GM21367 (cell line): Measurements from ENCODE around the gene CD244.
A peak's percentile ranks its signal among the peaks of the same experiment; 100 is the strongest.

ENCODE experiments used
- ATAC-seq: cut with Tn5 transposase; IDR thresholded peaks from one replicate; pipeline ENCODE4 v1.9.1; 2021; ENCODE audit not compliant: unreplicated experiment

Gene CD244

GRCh38 chr1:160814316-160814715 is 48.4 kb downstream of the CD244 start:
- no peak for ATAC-seq

- no peak for ATAC-seq
These were observed 49.5 kb downstream of the CD244 start for GRCh38 chr1:160813215-160813614.

DNA sequence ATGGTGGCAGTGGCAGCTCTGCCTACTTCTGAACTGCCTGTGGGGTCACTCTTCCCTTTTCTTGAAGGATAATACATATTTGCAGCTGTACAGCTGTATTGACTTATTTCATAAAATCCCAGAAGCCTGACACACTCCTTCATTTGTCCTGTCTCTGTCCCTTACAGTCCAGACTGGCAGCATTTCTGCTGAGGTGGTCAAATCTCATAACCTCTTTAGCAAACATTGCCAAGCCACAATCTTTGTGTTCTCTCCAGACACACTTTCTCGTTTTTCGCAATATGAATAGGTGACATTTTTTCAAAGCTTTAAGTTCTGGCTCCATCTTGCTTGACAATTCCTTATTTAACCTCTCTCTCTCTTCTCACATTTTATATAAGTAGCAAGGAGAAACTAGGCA is 51.5 kb downstream of the CD244 start:
- no peak for ATAC-seq

- no peak for ATAC-seq
These were observed 52.2 kb downstream of the CD244 start for GRCh38 chr1:160810486-160810885.

GRCh38 chr1:160808289-160808688 is 54.4 kb downstream of the CD244 start:
- ATAC-seq: no peak

DNA sequence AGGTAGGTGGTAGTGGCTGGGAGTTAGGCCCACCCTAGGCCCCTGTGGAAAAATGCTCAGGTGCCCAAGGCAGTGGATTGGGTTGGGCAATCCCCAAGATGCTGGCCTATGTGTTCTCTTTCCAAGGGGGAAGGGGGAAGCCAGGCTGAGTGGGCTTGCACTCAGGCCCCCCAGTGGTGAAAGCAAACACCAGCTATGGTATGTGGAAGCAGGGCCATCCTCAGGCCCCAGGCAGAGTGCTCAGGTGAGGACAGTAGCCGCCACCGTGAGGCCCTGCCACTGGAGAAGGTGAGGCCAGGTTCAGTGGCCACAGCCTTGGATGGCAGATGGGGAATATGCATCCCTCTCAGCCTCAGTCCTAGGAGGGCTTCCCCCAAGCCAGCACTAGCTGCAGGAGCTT is 54.9 kb downstream of the CD244 start:
- ATAC-seq: no peak

- no peak for ATAC-seq
These were observed 55.4 kb downstream of the CD244 start for GRCh38 chr1:160807247-160807646.

GRCh38 chr1:160806784-160807183 is 55.9 kb downstream of the CD244 start:
- ATAC-seq: no peak

- no peak for ATAC-seq
These were observed 56.5 kb downstream of the CD244 start for GRCh38 chr1:160806109-160806665.

GRCh38 chr1:160801836-160802580 is 60.7 kb downstream of the CD244 start:
- ATAC-seq: no peak

DNA sequence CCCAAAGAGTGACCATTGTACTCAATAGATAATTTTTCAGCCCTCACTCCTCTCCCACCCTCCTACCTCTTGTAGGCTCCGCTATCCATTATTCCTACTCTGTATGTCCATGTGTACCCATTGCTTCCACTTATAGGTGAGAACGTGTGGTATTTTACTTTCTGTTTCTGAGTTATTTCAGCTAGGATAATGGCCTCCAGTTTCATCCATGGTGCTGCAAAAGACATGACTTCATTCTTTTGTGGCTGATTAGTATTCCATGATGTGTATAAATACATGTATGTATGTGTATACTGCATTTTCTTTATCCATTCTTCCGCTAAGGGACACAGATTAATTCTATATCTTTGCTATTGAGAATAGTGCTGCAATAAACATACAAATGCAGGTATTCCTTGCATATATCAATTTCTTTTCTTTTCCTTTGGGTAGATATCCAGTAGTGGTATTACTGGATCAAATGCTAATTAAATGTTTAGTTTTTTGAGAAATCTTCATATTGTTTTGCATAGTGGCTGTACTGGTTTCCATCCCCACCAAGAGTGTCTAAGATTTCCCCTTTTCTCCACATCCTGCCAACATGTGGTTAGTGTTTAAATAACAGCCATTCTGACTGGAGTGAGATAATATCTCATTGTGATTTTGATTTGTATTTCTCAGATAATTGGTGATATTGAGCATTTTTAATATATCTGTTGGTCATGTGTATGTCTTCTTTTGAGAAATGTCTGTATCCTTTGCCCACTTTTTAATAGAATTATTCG is 61.9 kb downstream of the CD244 start:
- ATAC-seq: no peak

- ATAC-seq: no peak
These were observed 62.5 kb downstream of the CD244 start for GRCh38 chr1:160800142-160800541.

- no peak for ATAC-seq
These were observed 63.0 kb downstream of the CD244 start for GRCh38 chr1:160799641-160800040.

DNA sequence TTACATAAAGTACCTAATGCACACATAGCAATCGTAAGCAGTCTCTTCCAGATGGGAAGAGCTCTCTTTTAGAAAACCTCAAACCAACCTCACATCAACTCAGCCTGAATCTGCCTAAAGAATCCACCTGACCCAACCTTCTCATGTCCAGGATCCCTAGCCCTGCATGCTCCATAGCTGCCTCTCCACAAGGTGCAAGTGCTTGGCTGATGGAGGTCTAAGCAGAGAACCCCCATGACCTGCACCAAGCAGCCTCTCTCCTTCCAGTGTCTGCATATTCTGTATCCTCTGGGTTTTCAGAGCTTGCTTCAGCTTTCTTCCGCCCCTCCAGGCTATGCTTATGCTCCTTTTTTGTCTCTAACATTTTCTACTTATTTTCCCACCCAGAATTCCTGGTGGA is 64.2 kb downstream of the CD244 start:
- no peak for ATAC-seq

DNA sequence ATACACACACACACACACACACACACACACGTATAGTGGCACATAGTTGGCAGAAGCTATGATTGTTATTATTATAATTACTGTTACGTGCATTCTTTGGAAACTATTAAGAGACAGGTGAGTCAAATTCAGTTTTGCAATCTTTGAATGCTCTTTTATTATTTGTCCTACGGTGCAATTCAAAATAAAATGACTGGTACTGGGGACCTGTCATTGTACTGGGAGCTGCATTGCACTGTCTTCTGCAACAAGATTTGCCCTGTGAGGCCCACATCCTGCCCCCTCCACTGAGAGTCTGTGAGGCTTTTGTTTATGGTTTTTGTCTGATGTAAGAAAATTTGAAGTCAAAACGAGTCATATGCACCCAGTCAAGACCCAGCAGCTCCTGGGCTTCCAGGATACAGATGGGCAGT is 64.8 kb downstream of the CD244 start:
- no peak for ATAC-seq

DNA sequence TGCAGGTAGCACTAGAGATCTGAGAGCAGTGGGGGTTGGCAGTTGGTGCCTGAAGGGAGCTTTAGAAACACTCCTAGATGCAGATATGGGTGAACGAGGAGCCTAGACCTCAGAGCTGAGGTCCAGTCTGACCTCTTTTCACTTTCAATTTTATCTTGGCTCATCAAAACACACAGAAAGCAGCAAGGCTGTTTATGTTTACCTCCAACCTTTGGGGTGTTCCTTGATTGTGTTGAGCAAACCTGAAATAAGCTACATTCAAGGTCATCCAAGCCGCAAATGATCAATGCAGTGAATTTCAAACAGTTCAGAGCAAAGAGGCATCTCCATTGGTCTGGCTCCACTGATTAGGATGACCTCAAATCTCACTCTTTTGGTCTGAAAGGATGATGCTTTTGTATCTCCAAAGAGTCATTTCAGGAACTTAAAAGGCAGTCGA is 65.4 kb downstream of the CD244 start:
- ATAC-seq: no peak

- peak; percentile 63 for ATAC-seq
These were observed 66.7 kb downstream of the CD244 start, which contains the start of gene LY9 for GRCh38 chr1:160795951-160796383. Gene LY9, plus strand, starts transcription at chr1:160796174. Its CDS starts 14 bp downstream, at chr1:160796188.

DNA sequence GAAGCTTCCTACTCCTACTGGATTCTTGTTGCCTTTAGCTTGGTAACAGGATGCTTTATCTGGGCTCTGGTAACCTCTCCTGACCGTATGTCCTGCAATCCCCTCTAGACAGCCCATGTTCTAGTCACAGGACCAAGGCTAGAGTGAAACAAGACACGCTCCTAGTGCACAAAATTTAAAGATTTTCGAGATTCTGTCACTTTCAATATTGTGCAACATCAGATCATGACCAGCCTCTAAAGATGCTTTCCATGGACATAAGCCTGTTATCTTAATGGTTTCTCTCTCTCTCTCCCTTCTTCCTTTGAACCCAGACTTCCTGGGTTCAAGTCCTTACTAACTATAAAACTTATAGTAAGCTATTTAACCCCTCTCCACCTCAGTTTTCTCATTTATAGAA is 68.3 kb downstream of the CD244 start:
- ATAC-seq: no peak

DNA sequence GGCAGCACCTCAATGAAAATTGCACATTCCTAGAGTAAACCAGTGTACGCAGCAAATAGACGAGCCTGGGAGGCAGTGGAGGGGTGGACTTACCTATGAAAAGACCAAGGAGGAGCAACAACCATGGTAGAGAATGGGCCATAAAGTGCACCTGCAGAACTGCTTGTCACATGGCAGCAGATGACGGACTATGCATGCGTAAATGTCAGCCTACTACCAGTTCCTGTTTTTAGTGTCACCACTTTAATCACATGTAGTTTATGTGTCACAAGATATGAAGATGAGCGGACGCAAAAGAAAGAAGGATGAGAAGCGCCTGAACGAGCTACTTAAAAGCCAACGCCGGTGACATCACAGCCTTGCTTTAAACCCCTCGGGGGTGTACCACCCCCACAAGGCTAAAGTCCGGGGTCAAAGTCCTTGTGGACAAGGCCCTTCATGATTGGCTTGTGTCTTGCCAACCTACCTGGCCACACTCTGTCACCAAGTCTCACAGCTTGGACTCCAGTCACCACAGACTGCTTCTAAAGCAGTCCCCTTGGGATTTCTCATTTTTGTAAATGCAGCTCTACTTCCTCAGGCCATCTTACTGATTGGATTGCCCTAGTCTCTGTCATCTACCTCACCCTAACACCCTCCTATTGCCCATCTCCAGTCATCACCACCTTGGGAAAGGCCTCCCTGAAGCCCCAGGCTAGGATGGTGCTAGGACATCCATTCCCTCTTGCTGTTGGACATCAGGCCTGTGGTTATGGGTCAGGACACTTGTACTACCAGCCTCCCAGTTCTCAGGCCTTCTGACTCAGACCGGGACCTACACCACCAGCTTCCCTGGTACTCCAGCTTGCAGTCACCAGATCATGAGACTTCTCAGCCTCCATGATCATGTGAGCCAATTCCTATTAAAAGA is 72.7 kb downstream of the CD244 start:
- ATAC-seq: peak; percentile 80

DNA sequence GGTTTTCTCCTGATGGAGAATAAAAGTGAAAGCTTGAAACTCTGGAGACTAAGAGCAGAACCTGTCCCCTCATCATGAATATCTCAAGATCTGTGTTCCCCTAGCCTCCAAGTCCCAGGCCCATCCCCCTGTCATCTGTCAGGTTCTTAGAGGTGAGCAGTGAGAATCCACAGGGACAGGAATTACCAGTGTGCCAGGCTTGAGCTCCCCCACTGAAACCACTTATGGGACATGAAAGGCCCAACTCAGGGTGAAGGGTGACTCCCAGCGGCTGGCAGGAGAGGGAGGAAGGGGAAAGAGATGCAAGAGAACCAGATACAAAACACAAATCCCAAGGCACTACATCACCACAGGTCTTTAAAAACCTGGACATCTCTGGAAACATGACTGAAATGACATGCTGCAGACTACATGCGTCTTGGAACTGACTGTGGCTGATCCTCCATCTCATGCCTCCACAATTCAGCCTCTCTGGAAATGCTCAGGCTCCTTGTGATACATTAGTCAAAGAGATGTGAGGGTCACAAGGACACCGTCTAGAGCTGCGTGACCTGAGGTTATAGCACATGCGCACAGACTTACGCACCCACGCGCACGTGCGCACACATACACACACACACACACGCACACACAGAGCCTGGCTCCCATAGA is 73.5 kb downstream of the CD244 start:
- no peak for ATAC-seq
